Brain microvascular endothelial cell (primary cell): ENCODE data around the gene NAT10.
A peak's percentile ranks its signal among the peaks of the same experiment; 100 is the strongest.
"Not testable (repeated sequence)": the region's sequence is repeated elsewhere in the genome, so short reads cannot be mapped to it uniquely, and the experiment has no call there.

Experiments used
- DNase-seq: peaks from one replicate; pipeline ENCODE4 v3.0.0-alpha.2; 2020
- H3K27ac ChIP-seq: fragments of 250-450 bp; sonication (Bioruptor Pico); 2 replicates; pipeline ENCODE4 v1.5.1; 2020; ENCODE audit warnings: mild to moderate bottlenecking, moderate library complexity
- H3K27me3 ChIP-seq: fragments of 250-450 bp; sonication (Bioruptor Pico); replicated peaks from 2 replicates; pipeline ENCODE4 v1.5.1; 2020; ENCODE audit warnings: mild to moderate bottlenecking
- H3K36me3 ChIP-seq: fragments of 250-450 bp; sonication (Bioruptor Pico); replicated peaks from 2 replicates; pipeline ENCODE4 v1.5.1; 2020; ENCODE audit warnings: mild to moderate bottlenecking
- H3K4me3 ChIP-seq: 2 replicates; pipeline ENCODE4 v1.5.1; 2011; ENCODE audit warnings: low read depth, mild to moderate bottlenecking, control low read depth, low read length, moderate library complexity
- CTCF ChIP-seq: IDR thresholded peaks from 2 replicates; pipeline ENCODE4 v1.5.1; 2011; ENCODE audit warnings: low read depth, mild to moderate bottlenecking, moderate library complexity, low read length, control low read depth, inconsistent platforms; ENCODE audit errors: missing control alignments
- in situ Hi-C: cut with HindIII; loops from 2 replicates; pipeline ENCODE4 v1.10.0; 2017; ENCODE audit warnings: low sequenced_read_pairs, low pct_ligation_motif_present

Gene NAT10

GRCh38 chr11:34075178-34075820 is 30.1 kb upstream of the NAT10 start:
- no peaks in the 10 kb centered on the region for H3K27me3 ChIP-seq
- TF ChIP-seq CTCF = no peak
- peaks cover 57% of the 10 kb centered on the region for H3K36me3 ChIP-seq
- in situ Hi-C loops = no loop called here
- no peak overlapping the region for H3K4me3 ChIP-seq
- DNase-seq = peak; percentile 52
- H3K27ac ChIP-seq = peak overlapping the region; percentile 23

- H3K27ac ChIP-seq = no peak overlapping the region
- no peak overlapping the region for H3K4me3 ChIP-seq
- in situ Hi-C loops = no loop called here
- DNase-seq = no peak
- H3K27me3 ChIP-seq = no peaks in the 10 kb centered on the region
- TF ChIP-seq CTCF = no peak
- peaks cover 79% of the 10 kb centered on the region for H3K36me3 ChIP-seq
Observed at GRCh38 chr11:34080609-34081008, 24.8 kb upstream of the NAT10 start.

- no peak overlapping the region for H3K27ac ChIP-seq
- DNase-seq = no peak
- no peak for TF ChIP-seq CTCF
- H3K4me3 ChIP-seq = no peak overlapping the region
- in situ Hi-C loops = no loop called here
- H3K27me3 ChIP-seq = no peaks in the 10 kb centered on the region
- H3K36me3 ChIP-seq = peaks cover 84% of the 10 kb centered on the region
Observed at GRCh38 chr11:34084637-34085036, 20.8 kb upstream of the NAT10 start.

- in situ Hi-C loops = no loop called here
- Histone ChIP-seq H3K27ac (no peak overlapping the region), H3K27me3 (no peaks in the 10 kb centered on the region), H3K4me3 (no peak overlapping the region), H3K36me3 (peaks cover 89% of the 10 kb centered on the region)
- TF ChIP-seq CTCF = no peak
- DNase-seq = no peak
Observed at GRCh38 chr11:34086554-34087283, 18.7 kb upstream of the NAT10 start.

GRCh38 chr11:34091825-34092224 is 13.6 kb upstream of the NAT10 start:
- Histone ChIP-seq H3K4me3 (no peak overlapping the region), H3K27ac (no peak overlapping the region), H3K36me3 (peaks cover 86% of the 10 kb centered on the region), H3K27me3 (no peaks in the 10 kb centered on the region)
- no peak for TF ChIP-seq CTCF
- in situ Hi-C loops = no loop called here
- no peak for DNase-seq

GRCh38 chr11:34094900-34095299 is 10.5 kb upstream of the NAT10 start:
- H3K27me3 ChIP-seq, H3K27ac ChIP-seq, H3K4me3 ChIP-seq, in situ Hi-C loops, DNase-seq: not testable (repeated sequence)
- H3K36me3 ChIP-seq = peaks cover 85% of the 10 kb centered on the region
